NCI-H2227 (cell line): ENCODE data around the gene GOPC.
"Not testable (repeated sequence)": the region's sequence is repeated elsewhere in the genome, so short reads cannot be mapped to it uniquely, and the experiment has no call there.

Source experiments
- DNase-seq: peaks from one replicate; lab custom pipeline; 2025; ENCODE audit not compliant: unreplicated experiment; lab: John Stamatoyannopoulos, UW

Gene GOPC

DNA sequence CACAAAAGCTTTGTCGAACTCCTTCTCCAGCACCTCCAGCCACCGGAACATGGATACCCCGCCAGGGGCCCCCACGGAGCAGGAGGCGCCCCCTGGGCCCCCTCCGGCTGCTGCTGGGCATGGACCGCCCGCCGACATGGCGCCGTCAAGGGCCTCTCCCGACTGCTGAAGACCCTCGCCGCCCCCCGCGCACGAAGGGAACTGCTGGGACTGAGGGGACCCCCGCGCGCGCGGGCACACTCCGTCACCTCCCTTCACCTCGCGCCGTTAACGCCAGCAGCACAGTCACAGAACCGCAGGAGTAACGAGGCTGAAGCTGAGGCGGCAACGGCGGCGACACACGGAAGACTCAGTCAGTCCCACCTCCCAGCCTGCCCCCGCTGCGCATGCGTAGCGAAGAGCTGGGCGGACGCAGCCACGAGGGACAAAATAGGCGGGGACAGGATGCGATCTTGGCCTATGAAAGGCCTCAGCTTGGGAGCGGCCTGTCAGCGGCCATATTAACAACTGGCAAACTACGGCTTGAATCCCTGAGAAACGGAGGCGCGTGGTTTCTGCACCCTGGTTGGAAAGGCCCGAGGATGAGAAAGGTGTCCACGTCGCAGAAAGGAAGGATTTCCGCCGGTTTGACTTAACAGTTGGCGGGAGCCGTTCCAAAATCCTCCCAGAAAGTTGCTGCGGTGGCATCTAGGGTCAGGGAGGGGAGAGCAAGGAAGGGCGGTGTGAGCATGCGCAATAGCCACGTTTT lies at the start of gene GOPC:
Gene GOPC, minus strand, starts transcription at position 361 of the 748 bp plus-strand sequence. Its CDS starts 223 bp downstream, at position 138.
- DNase-seq: peak; percentile 94

DNA sequence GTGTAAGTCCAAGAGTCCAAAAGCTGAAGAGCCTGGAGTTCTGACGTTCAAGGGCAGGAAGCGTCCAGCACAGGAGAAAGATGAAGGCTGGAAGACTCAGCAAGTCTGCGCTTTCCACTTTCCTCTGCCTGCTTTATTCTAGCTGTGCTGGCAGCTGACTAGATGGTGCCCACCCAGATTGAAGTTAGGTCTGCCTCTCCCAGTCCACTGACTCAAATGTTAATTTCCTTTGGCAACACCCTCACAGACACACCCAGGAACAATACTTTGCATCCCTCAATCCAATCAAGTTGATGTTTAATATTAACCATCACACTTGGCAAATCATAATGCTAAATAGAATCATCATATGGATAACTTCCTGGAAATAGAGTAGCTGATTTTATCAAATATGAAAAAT lies 49.7 kb upstream of the GOPC start:
- not testable (repeated sequence) for DNase-seq

DNA sequence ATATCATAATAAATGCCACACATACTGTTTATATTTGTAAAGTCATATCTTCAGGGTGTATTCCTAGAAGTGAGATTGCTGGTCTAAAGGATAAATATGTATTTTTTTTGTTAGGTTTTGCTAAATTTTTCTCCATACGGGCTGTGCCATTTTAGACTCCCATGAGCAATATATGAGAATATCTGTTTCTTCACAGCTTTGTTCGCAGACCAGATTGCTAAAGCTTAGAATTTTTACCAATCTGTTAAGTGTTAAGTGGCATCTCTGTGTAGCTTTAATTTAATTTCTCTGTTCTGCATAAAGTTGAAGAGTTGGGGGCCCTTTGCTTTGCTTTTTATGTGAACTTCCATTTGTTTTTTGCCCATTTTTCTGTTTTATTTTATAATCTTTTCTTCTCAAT lies 40.7 kb upstream of the GOPC start:
- no peak for DNase-seq

DNA sequence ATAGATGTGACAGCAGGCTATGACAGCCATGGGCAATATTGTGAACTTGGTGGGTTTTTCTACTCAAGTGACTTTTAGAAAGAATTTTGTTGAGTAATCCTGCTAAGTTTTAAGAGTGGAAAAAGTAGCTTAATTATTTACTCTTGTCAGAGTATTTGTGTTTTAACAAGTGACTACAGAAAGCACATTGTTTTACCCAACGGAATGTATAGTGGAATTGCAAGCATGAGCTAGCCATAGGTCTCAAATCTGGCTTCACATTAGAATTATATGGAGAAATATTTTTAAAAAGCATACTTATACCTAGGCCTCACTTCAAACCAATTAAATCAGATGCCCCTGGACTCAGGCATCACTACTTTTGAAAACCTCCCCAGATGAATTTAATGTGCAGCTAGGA lies 35.5 kb upstream of the GOPC start:
- DNase-seq: no peak

DNA sequence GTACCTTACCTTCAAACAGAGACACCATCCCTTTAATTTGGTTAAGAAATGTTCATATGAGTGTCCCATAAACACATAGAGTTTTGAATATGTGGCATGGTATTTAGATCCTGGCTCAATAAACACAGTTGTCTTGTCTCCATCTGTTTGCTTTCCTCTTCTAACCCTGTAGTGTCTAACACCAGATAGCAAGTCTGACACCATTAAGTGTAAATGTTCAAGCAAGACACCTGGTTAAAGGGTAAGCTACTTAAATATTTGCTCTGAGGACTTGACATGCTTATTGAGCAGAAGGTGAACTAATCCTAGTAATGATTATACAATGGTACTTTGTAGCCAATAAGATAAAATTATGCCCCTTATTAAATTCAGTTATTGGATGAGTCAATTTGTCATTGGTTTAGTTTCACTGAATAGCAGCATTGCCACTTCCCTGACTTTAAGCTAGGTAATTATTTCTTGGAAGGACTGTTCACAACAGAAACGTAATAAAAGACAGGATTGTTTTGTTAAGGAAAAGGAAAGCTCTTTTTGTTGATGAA lies 26.9 kb upstream of the GOPC start:
- no peak for DNase-seq

DNA sequence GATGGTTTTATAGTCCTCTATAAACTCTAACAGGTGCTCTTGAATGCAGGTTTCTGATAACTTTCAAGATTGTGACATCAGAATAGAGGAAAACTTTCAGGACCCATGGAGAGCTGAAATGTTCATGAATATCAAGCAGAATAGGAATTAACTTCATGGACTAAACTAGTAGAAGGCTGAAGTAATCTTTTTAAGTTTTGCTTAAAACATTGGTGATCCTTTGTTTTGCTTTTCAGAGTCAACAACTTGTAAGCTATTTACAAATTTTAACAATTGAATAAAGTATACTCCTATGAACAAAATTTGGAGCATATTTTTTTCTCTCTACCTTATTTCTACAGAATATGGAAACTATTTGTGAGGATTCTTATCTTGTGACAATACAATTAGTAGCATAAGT lies 25.2 kb upstream of the GOPC start:
- no peak for DNase-seq

DNA sequence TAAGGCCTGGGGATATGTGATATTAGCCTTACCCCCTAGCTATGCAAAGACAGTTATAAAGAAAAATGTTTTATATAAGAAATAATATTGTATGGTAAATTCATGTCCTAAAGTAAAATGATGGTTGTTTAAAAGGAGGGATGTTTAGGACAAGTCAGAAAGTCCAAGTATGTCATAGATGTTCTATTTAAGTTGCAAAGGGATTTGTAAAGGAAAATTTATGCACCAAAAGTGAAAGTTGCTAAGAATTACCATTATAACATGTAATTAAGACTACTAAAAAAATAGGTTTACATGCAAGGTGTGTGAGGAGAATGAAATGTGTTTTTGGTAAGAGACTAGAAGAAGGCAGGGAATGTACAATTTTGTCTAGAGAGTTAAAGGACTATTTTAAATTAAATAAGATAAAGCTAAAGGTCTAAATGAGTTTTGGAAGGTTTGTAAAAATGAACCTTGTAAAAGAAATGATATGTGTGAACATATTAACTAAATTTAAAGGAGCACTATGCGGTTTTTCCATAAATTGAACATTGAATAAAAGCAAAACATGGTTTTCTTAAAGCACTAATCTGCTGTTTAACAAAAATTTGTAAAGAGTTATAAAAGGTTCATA lies 22.7 kb upstream of the GOPC start:
- DNase-seq: peak; percentile 0

DNA sequence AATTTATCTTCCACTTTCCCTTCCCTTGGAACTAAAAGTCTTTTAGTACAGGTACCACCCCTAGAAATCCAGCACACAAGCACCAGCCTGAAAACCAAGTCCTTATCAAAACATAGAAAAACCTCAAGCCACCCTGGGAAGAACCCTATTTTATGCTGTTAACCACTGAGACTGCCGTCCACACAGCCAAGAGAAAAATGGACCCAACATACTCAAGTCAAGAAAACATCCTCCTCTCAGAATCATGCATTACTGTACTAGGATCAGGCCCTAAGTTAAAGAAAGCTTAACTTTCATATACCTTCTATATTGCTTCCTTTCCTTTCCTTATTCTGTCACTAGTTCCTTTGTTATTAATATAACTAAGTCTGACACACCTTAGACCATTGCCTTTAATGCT lies 16.9 kb upstream of the GOPC start:
- no peak for DNase-seq

DNA sequence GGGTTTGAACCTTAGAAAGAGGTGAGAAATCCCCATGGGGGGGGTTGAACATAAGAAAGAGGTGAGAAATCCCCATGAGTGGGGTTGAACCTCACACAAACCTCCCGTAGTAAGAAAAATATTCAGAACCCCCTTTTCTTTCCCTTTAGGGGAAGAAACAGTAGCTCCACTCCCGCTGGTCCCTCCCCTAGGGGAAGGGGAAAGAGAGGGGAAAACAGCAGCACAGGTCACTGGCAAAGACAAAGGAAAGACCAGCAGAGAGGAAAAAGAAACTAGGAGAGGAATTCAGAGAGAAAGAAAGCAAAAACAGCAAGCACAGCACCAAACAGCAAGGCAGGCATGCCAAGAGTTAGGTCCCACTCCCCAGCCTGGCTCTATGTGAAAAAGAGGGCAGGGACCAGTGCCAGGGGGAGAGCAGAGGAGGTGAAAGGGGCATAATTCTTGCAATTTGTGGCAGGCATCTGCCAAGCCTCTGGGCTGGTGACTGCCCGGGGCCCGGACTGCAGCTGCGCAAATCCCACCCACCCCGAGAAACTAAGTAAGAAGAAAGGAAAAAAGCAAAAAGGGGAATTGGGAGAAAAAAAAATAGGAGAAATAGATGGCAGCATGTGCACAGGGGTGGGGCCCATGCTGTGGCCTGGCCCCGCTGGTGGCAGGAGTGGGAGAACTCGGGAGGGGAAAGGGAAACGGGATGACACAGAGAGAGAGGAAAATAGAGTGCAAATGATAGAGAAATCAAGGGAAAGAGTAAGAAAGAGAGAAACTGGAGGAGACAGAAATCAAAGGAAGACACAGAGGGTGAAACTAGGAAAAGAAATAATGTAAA lies 15.1 kb upstream of the GOPC start:
- DNase-seq: no peak

DNA sequence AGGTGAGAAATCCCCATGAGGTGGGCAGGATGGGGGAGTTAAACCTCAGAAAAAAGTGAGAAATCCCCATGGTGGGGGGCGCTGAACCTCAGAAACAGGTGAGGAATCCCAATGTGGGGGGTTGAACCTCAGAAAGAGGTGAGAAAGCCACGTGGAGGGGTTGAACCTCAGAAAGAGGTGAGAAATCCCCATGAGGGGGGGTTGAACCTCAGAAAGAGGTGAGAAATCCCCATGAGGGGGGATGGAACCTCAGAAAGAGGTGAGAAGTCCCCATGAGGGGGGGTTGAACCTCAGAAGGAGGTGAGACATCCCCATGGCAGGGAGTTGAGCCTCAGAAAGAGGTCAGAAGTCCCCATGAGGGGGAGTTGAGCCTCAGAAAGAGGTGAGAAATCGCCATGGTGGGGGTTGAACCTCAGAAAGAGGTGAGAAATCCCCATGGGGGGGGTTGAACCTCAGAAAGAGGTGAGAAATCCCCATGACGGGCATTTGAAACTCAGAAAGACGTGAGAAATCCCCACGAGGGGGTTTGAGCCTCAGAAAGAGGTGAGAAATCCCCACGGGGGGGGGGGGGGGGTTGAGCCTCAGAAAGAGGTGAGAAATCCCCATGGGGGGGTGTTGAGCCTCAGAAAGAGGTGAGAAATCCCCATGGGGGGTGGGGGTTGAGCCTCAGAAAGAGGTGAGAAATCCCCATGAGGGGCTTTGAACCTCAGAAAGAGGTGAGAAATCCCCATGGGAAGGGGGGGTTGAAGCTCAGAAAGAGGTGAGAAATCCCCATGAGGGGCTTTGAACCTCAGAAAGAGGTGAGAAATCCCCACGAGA lies 14.3 kb upstream of the GOPC start:
- no peak for DNase-seq

DNA sequence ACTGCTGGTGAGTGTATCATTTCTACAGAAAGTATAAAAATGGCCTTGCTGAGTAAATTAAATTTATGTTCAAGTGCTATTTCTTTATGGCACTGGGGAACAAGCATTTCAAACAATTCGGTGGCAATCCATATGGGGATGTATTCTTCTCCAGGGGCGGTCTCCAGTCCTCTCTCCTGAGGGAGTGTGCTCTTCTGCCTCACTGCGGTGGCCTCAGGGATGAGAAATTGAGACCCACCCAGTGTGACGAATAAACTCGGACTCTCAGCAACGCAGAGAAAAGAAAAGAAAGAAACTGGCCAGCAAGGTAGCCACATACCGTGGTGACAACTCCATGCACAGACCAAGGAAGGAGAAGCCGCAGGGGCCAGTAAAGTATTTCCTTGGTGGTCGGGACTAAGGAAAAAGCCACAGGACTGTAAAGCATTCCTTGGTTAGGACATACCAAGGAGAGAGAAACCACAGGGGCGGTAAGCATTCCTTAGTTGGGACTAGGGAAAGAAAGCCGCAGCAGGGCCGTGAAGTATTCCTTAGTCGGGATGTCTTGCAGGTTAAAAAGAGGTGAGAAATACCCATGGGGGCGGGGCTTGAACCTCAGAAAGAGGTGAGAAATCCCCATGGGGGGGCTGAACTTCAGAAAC lies 13.6 kb upstream of the GOPC start:
- no peak for DNase-seq

DNA sequence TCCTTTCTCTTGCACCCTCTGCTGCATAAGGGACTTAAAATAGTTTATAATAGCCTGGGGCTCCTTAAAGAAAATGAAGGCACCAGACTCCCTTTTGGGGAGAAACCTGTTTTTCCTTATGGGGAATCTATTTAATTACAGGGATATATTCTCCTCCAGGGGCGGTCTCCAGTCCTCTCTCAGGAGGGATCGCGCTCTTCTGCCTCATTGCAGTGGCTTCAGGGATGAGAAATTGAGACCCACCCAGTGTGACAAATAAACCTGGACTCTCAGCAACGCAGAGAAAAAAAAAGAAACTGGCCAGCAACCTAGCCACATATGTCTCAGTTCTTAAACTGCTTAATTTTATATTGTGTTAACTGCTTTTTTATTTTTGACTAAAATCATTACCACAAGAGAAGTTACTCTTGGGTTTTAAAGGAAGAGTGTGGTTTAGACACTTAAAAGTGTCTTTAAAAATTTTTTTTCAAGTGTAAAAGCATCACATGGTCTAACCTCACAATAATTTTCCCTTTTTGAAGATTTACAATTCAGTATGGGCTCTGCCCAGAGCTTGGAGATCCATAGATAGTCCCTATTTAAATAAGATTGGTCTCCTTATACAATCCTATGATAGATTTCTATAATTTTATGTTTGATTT lies 11.7 kb upstream of the GOPC start:
- DNase-seq: no peak

DNA sequence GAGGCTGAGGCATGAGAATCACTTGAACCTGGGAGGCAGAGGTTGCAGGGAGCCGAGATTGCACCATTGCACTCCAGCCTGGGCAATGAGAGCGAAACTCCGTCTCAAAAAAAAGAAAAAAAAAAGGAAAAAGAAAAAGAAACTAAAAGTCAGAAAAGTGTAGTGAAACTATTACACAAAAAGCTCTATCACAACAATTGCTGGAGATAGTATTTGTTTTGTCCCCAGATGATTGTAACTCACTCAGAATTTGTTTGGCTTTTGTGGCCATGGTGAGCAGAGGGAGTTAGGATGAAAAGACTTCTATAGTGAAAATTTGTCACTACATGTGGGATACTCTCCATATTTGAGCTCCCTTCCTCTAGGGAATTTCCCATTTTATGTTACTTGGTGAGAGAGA lies 5.2 kb upstream of the GOPC start:
- DNase-seq: no peak

DNA sequence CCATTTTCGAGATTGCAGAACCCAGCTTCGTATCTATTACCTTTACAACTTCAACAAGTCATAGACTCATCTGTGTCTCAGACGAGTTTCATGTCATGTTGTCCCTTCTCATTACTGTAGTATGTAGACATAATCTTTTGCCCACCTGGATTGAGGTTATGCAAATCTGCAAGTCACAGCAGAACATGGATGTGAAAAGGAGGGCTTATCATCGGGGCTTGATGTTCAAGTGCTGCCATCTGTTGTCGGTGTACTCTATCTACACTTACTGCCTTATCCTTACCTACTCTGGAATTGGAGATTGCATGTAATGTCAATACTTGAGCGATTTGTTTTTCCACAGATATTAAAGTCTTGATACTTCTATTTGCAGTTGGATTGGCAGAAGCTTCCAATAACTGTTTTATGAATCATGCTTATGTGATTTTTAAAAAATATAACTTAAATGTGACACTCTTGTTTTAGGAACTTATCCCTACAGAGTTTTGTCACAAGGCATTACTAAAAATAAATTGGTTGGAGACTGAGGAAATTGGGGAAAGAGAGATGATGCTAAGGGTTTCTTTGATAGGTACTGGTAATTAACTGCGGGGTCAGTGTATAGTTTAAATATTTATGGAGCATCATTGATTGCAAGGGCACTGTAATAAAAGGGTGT lies 3.0 kb upstream of the GOPC start:
- peak; percentile 47 for DNase-seq

DNA sequence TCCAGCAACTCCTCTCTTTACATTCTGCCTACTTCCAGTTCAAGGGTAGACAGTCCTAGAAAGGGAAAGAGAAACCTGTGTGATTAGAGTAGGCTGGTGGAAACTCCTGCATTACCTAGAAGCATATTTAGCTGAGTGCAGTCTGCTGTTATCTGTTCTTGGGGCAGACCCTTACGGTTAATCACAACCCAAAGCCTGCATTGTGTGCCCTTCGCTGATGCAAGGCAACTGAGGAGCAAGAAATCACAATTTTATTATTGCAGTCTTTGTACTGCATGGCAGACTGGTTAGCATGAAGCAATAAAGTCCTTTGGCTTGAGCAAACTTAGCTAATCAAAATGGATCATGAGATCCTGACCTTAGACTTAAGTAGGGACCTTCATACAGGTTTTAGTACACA lies 1.5 kb upstream of the GOPC start:
- no peak for DNase-seq

DNA sequence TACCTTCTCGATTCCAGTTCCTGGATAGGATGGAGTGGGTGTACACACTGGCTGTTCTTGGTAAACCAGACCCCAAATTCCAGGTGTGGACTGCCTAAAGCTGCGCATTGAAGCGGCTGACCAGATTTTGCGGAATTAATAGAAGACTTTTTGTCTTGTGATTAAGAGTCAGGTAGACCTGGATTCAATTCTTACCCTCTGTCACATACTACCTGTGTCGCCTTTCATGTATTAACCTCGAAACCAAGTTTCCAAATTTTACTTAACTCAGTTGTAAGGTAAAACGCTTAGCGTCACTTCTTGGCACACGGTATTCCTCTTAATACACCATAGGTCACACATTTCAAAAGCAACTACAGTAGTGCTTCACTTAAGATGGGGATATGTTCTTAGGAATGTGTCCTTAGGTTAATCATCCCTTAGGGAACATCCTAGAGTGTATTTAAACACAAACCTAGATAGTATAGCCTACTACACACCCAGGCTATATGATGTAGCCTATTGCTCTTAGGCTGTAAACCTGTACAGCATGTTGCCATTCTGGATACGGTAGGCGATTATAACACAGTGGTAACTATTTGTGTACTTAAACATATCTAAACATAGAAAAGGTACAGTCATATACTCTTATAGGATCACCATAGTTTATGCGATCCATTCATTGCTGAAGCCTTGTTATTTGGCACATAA lies 733 bp upstream of the GOPC start:
- no peak for DNase-seq

DNA sequence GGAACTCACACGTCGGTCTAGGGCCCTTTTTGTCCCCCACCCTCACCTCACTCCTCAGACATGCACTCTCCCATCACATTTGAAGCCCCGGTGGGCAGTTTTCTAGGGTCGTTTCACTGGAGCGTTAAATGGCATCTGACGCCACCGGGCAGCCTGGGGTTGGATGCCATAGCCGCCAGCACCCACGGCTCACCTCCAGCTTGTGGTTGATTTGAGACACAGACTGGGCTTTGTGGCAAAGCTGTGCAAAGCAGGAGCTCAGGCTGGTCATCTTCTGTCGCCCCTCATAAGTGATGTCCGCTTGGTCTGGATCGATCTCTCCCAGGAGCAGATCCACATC lies 530 bp downstream of the GOPC start:
- DNase-seq: no peak

DNA sequence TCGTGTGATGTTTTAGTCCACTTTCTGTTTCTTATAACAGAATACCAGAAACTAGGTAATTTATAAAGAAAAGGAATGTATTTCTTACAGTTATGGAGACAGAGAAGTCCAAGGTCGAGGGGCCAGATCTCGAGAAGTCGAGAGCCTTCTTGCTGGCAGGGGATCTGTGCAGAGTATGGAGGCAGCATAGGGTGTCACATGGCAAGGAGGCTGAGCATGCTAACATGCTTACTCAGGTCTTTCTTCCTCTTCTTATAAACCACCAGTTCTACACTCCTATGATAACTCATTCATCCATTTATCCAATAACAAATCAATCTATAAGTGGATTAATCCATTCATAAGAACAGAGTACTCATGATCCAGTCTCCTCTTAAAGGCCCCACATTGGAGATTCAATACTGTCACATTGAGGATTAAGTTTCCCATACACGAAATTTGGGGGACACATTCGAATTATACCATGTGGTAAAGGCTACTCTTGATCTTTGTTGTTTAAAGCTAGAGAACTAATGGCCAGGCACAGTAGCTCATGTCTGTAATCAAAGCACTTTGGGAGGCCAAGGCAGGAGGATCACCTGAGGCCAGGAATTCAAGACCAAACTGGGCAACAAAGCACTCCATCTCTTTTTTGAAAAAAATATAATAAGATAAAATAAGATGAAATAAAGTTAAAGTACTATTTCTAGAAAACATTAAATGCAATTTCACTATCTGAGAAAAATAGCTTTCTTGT lies 2.1 kb downstream of the GOPC start:
- DNase-seq: no peak
